B cell (primary cell): ENCODE results near the gene ARHGAP11A. TPM values are rescaled to one million over a fixed set of nuclear protein-coding genes. Genes with fewer than 3 reads are reported as not detected.
"Not testable (repeated sequence)": the region's sequence is repeated elsewhere in the genome, so short reads cannot be mapped to it uniquely, and the experiment has no call there.

Source experiments
- ATAC-seq: fragments of 200-7000 bp; cut with Tn5 transposase; one replicate; pipeline ENCODE4 v1.10.0; 2021; ENCODE audit warnings: low read depth, mild to moderate bottlenecking, moderate number of reproducible peaks, moderate library complexity
- CTCF ChIA-PET: fragments of 350-600 bp; sonication (Branson Sonifier 250); formaldehyde crosslinking; loops from one replicate; lab custom pipeline; 2021; ENCODE audit warnings: antibody characterized with exemption, inconsistent platforms; lab: Charles Lee
- POLR2A ChIA-PET: fragments of 350-600 bp; sonication (Branson Sonifier 250); formaldehyde crosslinking; loops from one replicate; lab custom pipeline; 2021; ENCODE audit warnings: antibody characterized with exemption; lab: Charles Lee
- DNase-seq: peaks from one replicate; pipeline ENCODE4 v3.0.0; 2013
- H2AFZ ChIP-seq: 2 replicates; pipeline ENCODE4 v1.6.1; 2012; ENCODE audit warnings: mild to moderate bottlenecking, low read depth, low read length; ENCODE audit not compliant: insufficient read depth, poor library complexity, severe bottlenecking
- H3K27ac ChIP-seq, 2 donors: 1 replicate in 1 of 2; 2 replicates in 1 of 2; pipeline ENCODE4 v1.5.1; 2012 to 2013; ENCODE audit warnings: low read length in 2 of 2, mild to moderate bottlenecking in 2 of 2, moderate library complexity in 1 of 2
- H3K27me3 ChIP-seq, 4 experiments: fragments of 200-600 bp in 1 of 4; sonication (generic) in 1 of 4; replicated peaks in 1 of 4; 1 replicate in 2 of 4; 2 replicates in 2 of 4; pipeline versions ENCODE4 v1.6.1 to v1.7.0; 2013 to 2016; ENCODE audit warnings: low read length in 3 of 4, mild to moderate bottlenecking in 2 of 4, mixed read lengths in 1 of 4, moderate library complexity in 1 of 4; ENCODE audit not compliant: insufficient read depth in 4 of 4, control insufficient read depth in 3 of 4; ENCODE audit errors: control extremely low read depth in 1 of 4
- H3K36me3 ChIP-seq, 2 experiments: replicated peaks in 1 of 2; 1 replicate in 1 of 2; 2 replicates in 1 of 2; pipeline versions ENCODE4 v1.6.1 to v1.7.1; 2013; ENCODE audit warnings: low read length in 1 of 2; ENCODE audit not compliant: insufficient read depth in 2 of 2, control insufficient read depth in 1 of 2; ENCODE audit errors: control extremely low read depth in 1 of 2, extremely low read depth in 1 of 2
- H3K4me1 ChIP-seq, 2 donors: fragments of 200-600 bp in 1 of 2; sonication (generic) in 1 of 2; 1 replicate in 1 of 2; 2 replicates in 1 of 2; pipeline versions ENCODE4 v1.5.1 to v1.6.1; 2013 to 2017; ENCODE audit warnings: low read length in 2 of 2; ENCODE audit not compliant: control insufficient read depth in 2 of 2, insufficient read depth in 2 of 2
- H3K4me2 ChIP-seq: replicated peaks from 2 replicates; pipeline ENCODE3; 2012; ENCODE audit warnings: mild to moderate bottlenecking, low read depth, low read length; ENCODE audit not compliant: poor library complexity, severe bottlenecking
- H3K4me3 ChIP-seq, 5 experiments: fragments of 200-600 bp in 1 of 5; sonication (generic) in 1 of 5; 1 replicate in 3 of 5; 2 replicates in 2 of 5; pipeline versions ENCODE4 v1.5.1 to v1.7.0; 2011 to 2016; ENCODE audit warnings: low read length in 4 of 5, mild to moderate bottlenecking in 4 of 5, low read depth in 2 of 5, control low read depth in 1 of 5, moderate library complexity in 1 of 5; ENCODE audit not compliant: insufficient read depth in 1 of 5; ENCODE audit errors: control extremely low read depth in 1 of 5, extremely low read depth in 1 of 5
- H3K79me2 ChIP-seq: fragments of 200-600 bp; sonication (generic); one replicate; pipeline ENCODE4 v1.6.0; 2016; ENCODE audit warnings: low read length; ENCODE audit not compliant: control insufficient read depth, insufficient read depth
- H3K9ac ChIP-seq: fragments of 200-600 bp; sonication (generic); 2 replicates; pipeline ENCODE4 v1.6.1; 2017; ENCODE audit warnings: mild to moderate bottlenecking, low read length, moderate library complexity
- H3K9me3 ChIP-seq, 3 donors: one replicate each; pipeline versions ENCODE4 v1.6.1 to v1.7.1; 2013; ENCODE audit warnings: low read length in 2 of 3; ENCODE audit not compliant: control insufficient read depth in 2 of 3, insufficient read depth in 1 of 3; ENCODE audit errors: control extremely low read depth in 1 of 3
- H4K20me1 ChIP-seq: 2 replicates; pipeline ENCODE4 v1.6.0; 2012; ENCODE audit warnings: mild to moderate bottlenecking, low read length; ENCODE audit not compliant: insufficient read depth, control insufficient read depth, poor library complexity, severe bottlenecking
- H3K27ac Mint-ChIP-seq: one replicate; pipeline ENCODE4 v1.8.0; 2021; ENCODE audit warnings: mixed read lengths
- H3K27me3 Mint-ChIP-seq: one replicate; pipeline ENCODE4 v1.8.0; 2021; ENCODE audit warnings: mixed read lengths
- H3K4me1 Mint-ChIP-seq: one replicate; pipeline ENCODE4 v1.8.0; 2021; ENCODE audit warnings: mixed read lengths
- H3K4me3 Mint-ChIP-seq: one replicate; pipeline ENCODE4 v1.8.0; 2021; ENCODE audit warnings: mixed read lengths
- H3K9me3 Mint-ChIP-seq: one replicate; pipeline ENCODE4 v1.8.0; 2022; ENCODE audit warnings: mixed read lengths; ENCODE audit not compliant: insufficient read depth
- EZH2 ChIP-seq: IDR thresholded peaks from 2 replicates; pipeline ENCODE4 v1.6.1; 2012; ENCODE audit warnings: borderline replicate concordance, low read depth, mild to moderate bottlenecking, moderate library complexity, low read length; ENCODE audit not compliant: insufficient read depth, poor library complexity, severe bottlenecking
- WGBS: methylation state at CpG from one replicate; pipeline ENCODE4 v1.1.5; 2013; ENCODE audit warnings: missing lambda C conversion rate; ENCODE audit not compliant: insufficient coverage; 5-methylcytosine and 5-hydroxymethylcytosine counted together
- intact Hi-C: fragments of 100-400 bp; cut with micrococcal nuclease; formaldehyde crosslinking; loops from one replicate; pipeline ENCODE4 v1.10.0; 2022
- polyA plus RNA-seq: library from polyadenylated mRNA; depleted of rRNA; stranded (reverse); fragments of >200 nt; gene quantifications from 2 replicates; pipeline ENCODE4 v1.2.3, GENCODE V29; 2012
- total RNA-seq, 2 donors: library from RNA; stranded (reverse); fragments of 120-200 nt in 1 of 2; gene quantifications; 1 replicate in 1 of 2; 2 replicates in 1 of 2; pipeline versions ENCODE4 v1.2.3 to v1.2.4, GENCODE V29; 2013 to 2022
- TF ChIP-seq, protein P1 (sequence below): fragments of 200-600 bp; IDR thresholded peaks from one replicate; pipeline ENCODE4 v1.8.0; 2022; ENCODE audit warnings: antibody characterized with exemption, mild to moderate bottlenecking

Gene ARHGAP11A
- total and polyA plus RNA-seq, 2 donors (not counting 1 experiment from before 2014, with no cell fraction given), result 0.51 to 3.3 TPM

DNA sequence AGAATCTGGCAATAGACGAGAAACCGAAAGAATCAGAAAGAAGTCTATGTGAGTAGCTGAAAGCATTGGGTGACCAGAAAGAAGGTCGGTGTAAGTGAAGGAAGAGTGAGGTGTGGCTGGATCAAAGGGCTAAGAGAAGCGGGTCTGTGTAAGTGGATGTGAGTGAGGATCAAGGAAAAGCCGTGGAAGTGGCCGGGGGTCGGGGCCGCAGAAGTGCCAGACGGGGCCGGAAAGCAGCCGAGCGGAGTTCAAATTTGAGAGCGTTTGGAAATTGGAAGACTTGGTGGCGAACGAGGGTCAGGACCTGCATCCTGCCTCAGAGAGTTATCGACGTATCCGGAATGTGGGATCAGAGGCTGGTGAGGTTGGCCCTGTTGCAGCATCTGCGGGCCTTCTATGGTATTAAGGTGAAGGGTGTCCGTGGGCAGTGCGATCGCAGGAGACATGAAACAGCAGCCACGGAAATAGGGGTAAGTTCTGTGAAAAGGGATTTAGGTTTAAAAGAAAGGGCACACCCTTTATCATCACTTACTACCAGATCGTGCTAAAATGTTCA lies 645 bp downstream of the ARHGAP11A start:
- intact Hi-C loops, H3K36me3 ChIP-seq, H4K20me1 ChIP-seq, H3K4me1 ChIP-seq, H3K27me3 ChIP-seq, H3K9me3 Mint-ChIP-seq, H3K27me3 Mint-ChIP-seq, H3K9me3 ChIP-seq, ATAC-seq, H3K79me2 ChIP-seq, CTCF ChIA-PET, POLR2A ChIA-PET: not testable (repeated sequence)
- Mint-ChIP-seq H3K27ac (peak overlapping the region; percentile 87), H3K4me3 (peak overlapping the region; percentile 98), H3K4me1 (peaks cover 17% of the 10 kb centered on the region)
- Histone ChIP-seq H3K9ac (peak overlapping the region; percentile 77), H3K27ac (peak overlapping the region in 1 of 2 donors; percentile 52), H2AFZ (peak overlapping the region; percentile 90), H3K4me2 (peak overlapping the region; percentile 63), H3K4me3 (peak overlapping the region; percentile 44 to 73 (median 63))
- 0% methylated on average over 8 of the region's 24 CpGs for WGBS
- peak; percentile 48 for DNase-seq

- Mint-ChIP-seq H3K27ac (no peak overlapping the region), H3K9me3 (no peaks in the 10 kb centered on the region), H3K4me3 (peak overlapping the region; percentile 2), H3K4me1 (peaks cover 17% of the 10 kb centered on the region), H3K27me3 (peaks cover 3% of the 10 kb centered on the region)
- Histone ChIP-seq H4K20me1 (no peaks in the 10 kb centered on the region), H3K27me3 (no peaks in the 10 kb centered on the region), H3K79me2 (no peaks in the 10 kb centered on the region), H3K4me3 (no peak overlapping the region), H2AFZ (no peak overlapping the region), H3K27ac (no peak overlapping the region), H3K4me2 (peak overlapping the region; percentile 11), H3K4me1 (peaks cover 14 to 16% of the 10 kb centered on the region in 2 donors), H3K9me3 (no peaks in the 10 kb centered on the region), H3K9ac (no peak overlapping the region), H3K36me3 (peaks cover 0 to 3% of the 10 kb centered on the region in 2 experiments)
- ChIA-PET CTCF (no interaction called here), POLR2A (no interaction called here)
- no CpG with 5 or more reads among the region's 3 CpGs for WGBS
- intact Hi-C loops, result no loop called here
- TF ChIP-seq, protein P1, sequence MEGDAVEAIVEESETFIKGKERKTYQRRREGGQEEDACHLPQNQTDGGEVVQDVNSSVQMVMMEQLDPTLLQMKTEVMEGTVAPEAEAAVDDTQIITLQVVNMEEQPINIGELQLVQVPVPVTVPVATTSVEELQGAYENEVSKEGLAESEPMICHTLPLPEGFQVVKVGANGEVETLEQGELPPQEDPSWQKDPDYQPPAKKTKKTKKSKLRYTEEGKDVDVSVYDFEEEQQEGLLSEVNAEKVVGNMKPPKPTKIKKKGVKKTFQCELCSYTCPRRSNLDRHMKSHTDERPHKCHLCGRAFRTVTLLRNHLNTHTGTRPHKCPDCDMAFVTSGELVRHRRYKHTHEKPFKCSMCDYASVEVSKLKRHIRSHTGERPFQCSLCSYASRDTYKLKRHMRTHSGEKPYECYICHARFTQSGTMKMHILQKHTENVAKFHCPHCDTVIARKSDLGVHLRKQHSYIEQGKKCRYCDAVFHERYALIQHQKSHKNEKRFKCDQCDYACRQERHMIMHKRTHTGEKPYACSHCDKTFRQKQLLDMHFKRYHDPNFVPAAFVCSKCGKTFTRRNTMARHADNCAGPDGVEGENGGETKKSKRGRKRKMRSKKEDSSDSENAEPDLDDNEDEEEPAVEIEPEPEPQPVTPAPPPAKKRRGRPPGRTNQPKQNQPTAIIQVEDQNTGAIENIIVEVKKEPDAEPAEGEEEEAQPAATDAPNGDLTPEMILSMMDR, result no peak
- no peak for TF ChIP-seq EZH2
- DNase-seq, result no peak
- ATAC-seq, result no peak
These were observed 21.1 kb downstream of the ARHGAP11A start for GRCh38 chr15:32636410-32636809.
